Muscle layer of duodenum (tissue), 2 donors: ENCODE measurements around the gene SGK1.
"Not testable (repeated sequence)": the region's sequence is repeated elsewhere in the genome, so short reads cannot be mapped to it uniquely, and the experiment has no call there.

Experiments
- H3K27ac ChIP-seq: one replicate; pipeline ENCODE4 v1.7.0; 2013; ENCODE audit warnings: mild to moderate bottlenecking, low read length
- H3K27me3 ChIP-seq: one replicate; pipeline ENCODE4 v1.7.0; 2013; ENCODE audit warnings: low read depth, mild to moderate bottlenecking, control low read depth, low read length
- H3K36me3 ChIP-seq, 2 donors: one replicate each; pipeline ENCODE4 v1.7.0; 2013; ENCODE audit warnings: low read length in 2 of 2, control low read depth in 1 of 2, mild to moderate bottlenecking in 1 of 2; ENCODE audit not compliant: insufficient read depth in 2 of 2, control insufficient read depth in 1 of 2
- H3K4me1 ChIP-seq, 2 donors: one replicate each; pipeline ENCODE4 v1.7.0; 2013; ENCODE audit warnings: low read length in 2 of 2, mild to moderate bottlenecking in 2 of 2, control low read depth in 1 of 2, moderate library complexity in 1 of 2; ENCODE audit not compliant: insufficient read depth in 2 of 2, control insufficient read depth in 1 of 2
- H3K4me3 ChIP-seq, 2 donors: one replicate each; pipeline ENCODE4 v1.7.0; 2013; ENCODE audit warnings: low read length in 2 of 2, low read depth in 1 of 2, mild to moderate bottlenecking in 1 of 2
- H3K9me3 ChIP-seq, 2 donors: one replicate each; pipeline ENCODE4 v1.7.0; 2013; ENCODE audit warnings: low read length in 2 of 2, control low read depth in 1 of 2, mild to moderate bottlenecking in 1 of 2; ENCODE audit not compliant: control insufficient read depth in 1 of 2
- donor health status: healthy.

The SGK1 gene

GRCh38 chr6:134235937-134236751 is 81.8 kb downstream of the SGK1 start:
- Histone ChIP-seq H3K36me3 (no peaks in the 10 kb centered on the region), H3K27me3 (no peaks in the 10 kb centered on the region), H3K9me3 (no peaks in the 10 kb centered on the region), H3K4me3 (no peak overlapping the region), H3K27ac (no peak overlapping the region), H3K4me1 (no peaks in the 10 kb centered on the region)

GRCh38 chr6:134235334-134235733 is 82.6 kb downstream of the SGK1 start:
- not testable (repeated sequence) for H3K9me3 ChIP-seq, H3K27me3 ChIP-seq, H3K36me3 ChIP-seq, H3K27ac ChIP-seq, H3K4me1 ChIP-seq, H3K4me3 ChIP-seq

GRCh38 chr6:134233180-134233955 is 84.5 kb downstream of the SGK1 start:
- H3K4me1 ChIP-seq, result no peaks in the 10 kb centered on the region
- no peaks in the 10 kb centered on the region for H3K27me3 ChIP-seq
- no peaks in the 10 kb centered on the region for H3K9me3 ChIP-seq
- H3K36me3 ChIP-seq, result no peaks in the 10 kb centered on the region
- H3K27ac ChIP-seq, result no peak overlapping the region
- no peak overlapping the region for H3K4me3 ChIP-seq

- Histone ChIP-seq H3K27ac (no peak overlapping the region), H3K27me3 (no peaks in the 10 kb centered on the region), H3K4me3 (no peak overlapping the region), H3K9me3 (no peaks in the 10 kb centered on the region), H3K4me1 (no peaks in the 10 kb centered on the region), H3K36me3 (no peaks in the 10 kb centered on the region)
These were observed 87.0 kb downstream of the SGK1 start for GRCh38 chr6:134230940-134231339.

DNA sequence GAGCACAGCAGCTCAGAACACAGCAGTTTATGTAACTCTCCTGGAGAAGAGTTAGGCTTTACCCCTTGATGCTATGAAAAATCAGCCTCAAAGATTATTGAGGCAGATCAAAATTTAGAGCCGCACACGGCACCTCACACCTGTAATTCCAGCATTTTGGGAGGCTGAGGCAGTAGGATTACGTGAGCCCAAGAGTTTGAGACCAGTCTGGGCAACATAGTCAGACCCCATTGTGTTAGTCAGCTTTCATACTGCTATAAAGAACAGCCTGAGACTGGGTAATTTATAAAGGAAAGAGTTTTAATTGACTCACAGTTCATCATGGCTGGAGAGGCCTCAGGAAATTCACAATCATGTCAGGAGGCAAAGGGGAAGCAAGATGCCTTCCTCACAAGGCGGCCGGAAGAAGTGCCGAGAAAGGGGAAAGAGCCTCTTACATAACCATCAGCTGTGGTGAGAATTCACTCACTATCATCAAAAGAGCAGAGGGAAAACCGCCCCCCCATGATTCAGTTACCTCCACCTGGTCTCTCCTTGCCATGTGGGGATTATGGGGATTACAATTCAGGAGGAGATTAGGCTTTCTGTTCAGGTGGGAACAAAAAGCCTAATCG is 87.7 kb downstream of the SGK1 start:
- Histone ChIP-seq H3K9me3 (no peaks in the 10 kb centered on the region), H3K27me3 (no peaks in the 10 kb centered on the region)

GRCh38 chr6:134229520-134229919 is 88.4 kb downstream of the SGK1 start:
- Histone ChIP-seq H3K36me3 (no peaks in the 10 kb centered on the region), H3K9me3 (no peaks in the 10 kb centered on the region), H3K4me1 (no peaks in the 10 kb centered on the region), H3K27me3 (no peaks in the 10 kb centered on the region), H3K27ac (no peak overlapping the region), H3K4me3 (no peak overlapping the region)

More for the DNA sequence above, 87.7 kb downstream of the SGK1 start:
- H3K36me3 ChIP-seq, result no peaks in the 10 kb centered on the region
- no peak overlapping the region for H3K27ac ChIP-seq
- H3K4me3 ChIP-seq, result no peak overlapping the region
- no peaks in the 10 kb centered on the region for H3K4me1 ChIP-seq

GRCh38 chr6:134223796-134224420 is 94.0 kb downstream of the SGK1 start:
- no peak overlapping the region for H3K27ac ChIP-seq

DNA sequence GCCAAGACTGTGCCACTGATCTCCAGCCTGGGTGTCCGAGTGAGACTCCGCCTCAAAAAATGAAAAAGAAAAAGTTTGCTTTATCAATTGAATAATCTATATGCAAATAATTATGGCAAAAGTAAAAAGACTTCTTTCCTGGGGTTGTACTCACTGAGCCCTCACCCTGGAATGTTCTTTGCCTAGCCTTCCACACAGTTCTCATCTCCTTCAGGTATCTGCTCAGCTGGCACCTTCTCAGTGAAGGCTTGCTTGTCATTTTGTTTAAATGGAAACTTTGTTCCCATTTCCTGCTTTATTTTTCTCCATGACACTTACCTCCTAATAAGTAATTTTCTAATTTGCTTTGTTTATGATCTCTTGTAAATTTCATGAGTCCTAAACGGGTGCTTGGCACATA is 96.7 kb downstream of the SGK1 start:
- Histone ChIP-seq H3K4me3 (no peak overlapping the region), H3K9me3 (no peaks in the 10 kb centered on the region), H3K27ac (no peak overlapping the region), H3K27me3 (no peaks in the 10 kb centered on the region), H3K36me3 (no peaks in the 10 kb centered on the region), H3K4me1 (no peaks in the 10 kb centered on the region)

More at GRCh38 chr6:134223796-134224420, 94.0 kb downstream of the SGK1 start:
- no peaks in the 10 kb centered on the region for H3K36me3 ChIP-seq
- no peaks in the 10 kb centered on the region for H3K9me3 ChIP-seq
- H3K4me1 ChIP-seq, result no peaks in the 10 kb centered on the region
- no peak overlapping the region for H3K4me3 ChIP-seq
- H3K27me3 ChIP-seq, result no peaks in the 10 kb centered on the region

DNA sequence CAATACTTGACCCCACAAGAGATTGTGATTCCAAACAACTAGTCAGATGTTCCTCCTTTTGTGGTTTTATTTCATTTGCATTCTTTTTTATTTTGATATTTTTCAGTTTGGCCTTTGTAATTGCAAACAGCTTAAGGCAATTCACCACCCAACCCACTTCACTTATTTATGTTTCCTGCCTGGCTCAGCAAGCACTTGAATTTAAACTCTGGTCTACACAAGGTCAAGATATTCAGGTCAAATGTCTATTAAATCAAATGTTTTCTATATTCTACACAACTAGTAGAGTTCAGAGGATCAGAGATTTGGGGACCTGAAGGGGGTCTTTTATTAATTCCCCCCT is 100.1 kb downstream of the SGK1 start:
- Histone ChIP-seq H3K4me1 (no peaks in the 10 kb centered on the region), H3K4me3 (no peak overlapping the region), H3K9me3 (no peaks in the 10 kb centered on the region), H3K27ac (no peak overlapping the region), H3K27me3 (no peaks in the 10 kb centered on the region), H3K36me3 (no peaks in the 10 kb centered on the region)

GRCh38 chr6:134217105-134217797 is 100.7 kb downstream of the SGK1 start:
- Histone ChIP-seq H3K27ac (no peak overlapping the region), H3K4me3 (no peak overlapping the region), H3K4me1 (no peaks in the 10 kb centered on the region), H3K27me3 (no peaks in the 10 kb centered on the region), H3K9me3 (no peaks in the 10 kb centered on the region), H3K36me3 (no peaks in the 10 kb centered on the region)
